ENCODE data around the gene FBXO34.

Gene FBXO34

GRCh38 chr14:55228261-55228660, 43.0 kb upstream of the FBXO34 start:
- no peak overlapping the region for H2AFZ ChIP-seq (ENCODE audit: low read depth, low read length, severe bottlenecking)
- H3K4me3 ChIP-seq (ENCODE audit: insufficient read depth, low read length, poor library complexity, severe bottlenecking) = no peak overlapping the region
- H3K36me3 ChIP-seq (ENCODE audit: low read length) = no peaks in the 10 kb centered on the region
- H3K27ac ChIP-seq (ENCODE audit: low read depth, low read length) = no peak overlapping the region
- no peaks in the 10 kb centered on the region for H3F3A ChIP-seq (ENCODE audit: insufficient read depth)
- H3K9me3 ChIP-seq (ENCODE audit: insufficient read depth, low read length) = peaks cover 7% of the 10 kb centered on the region; the same call in 1 of the 2 replicates
- no peaks in the 10 kb centered on the region for H3K79me2 ChIP-seq (ENCODE audit: insufficient read depth, low read length)
- no peaks in the 10 kb centered on the region for H4K20me1 ChIP-seq (ENCODE audit: low read depth, low read length)
- no peak overlapping the region for H3K9ac ChIP-seq (ENCODE audit: low read length)
- H3K4me2 ChIP-seq (ENCODE audit: low read depth, low read length, poor library complexity, severe bottlenecking) = no peak overlapping the region
- no peaks in the 10 kb centered on the region for H3K9me2 ChIP-seq (replicated peaks; ENCODE audit: insufficient read depth, low read length)
- H3K27me3 ChIP-seq (ENCODE audit: low read length) = no peaks in the 10 kb centered on the region
- TF ChIP-seq, protein P1, sequence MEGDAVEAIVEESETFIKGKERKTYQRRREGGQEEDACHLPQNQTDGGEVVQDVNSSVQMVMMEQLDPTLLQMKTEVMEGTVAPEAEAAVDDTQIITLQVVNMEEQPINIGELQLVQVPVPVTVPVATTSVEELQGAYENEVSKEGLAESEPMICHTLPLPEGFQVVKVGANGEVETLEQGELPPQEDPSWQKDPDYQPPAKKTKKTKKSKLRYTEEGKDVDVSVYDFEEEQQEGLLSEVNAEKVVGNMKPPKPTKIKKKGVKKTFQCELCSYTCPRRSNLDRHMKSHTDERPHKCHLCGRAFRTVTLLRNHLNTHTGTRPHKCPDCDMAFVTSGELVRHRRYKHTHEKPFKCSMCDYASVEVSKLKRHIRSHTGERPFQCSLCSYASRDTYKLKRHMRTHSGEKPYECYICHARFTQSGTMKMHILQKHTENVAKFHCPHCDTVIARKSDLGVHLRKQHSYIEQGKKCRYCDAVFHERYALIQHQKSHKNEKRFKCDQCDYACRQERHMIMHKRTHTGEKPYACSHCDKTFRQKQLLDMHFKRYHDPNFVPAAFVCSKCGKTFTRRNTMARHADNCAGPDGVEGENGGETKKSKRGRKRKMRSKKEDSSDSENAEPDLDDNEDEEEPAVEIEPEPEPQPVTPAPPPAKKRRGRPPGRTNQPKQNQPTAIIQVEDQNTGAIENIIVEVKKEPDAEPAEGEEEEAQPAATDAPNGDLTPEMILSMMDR (IDR thresholded peaks at IDR 0.05; ENCODE audit: insufficient read depth, low read length, poor library complexity, severe bottlenecking) = no peak
- TF ChIP-seq EZH2phosphoT487 (conservative IDR thresholded peaks at IDR 0.05; ENCODE audit: low read length) = no peak

DNA sequence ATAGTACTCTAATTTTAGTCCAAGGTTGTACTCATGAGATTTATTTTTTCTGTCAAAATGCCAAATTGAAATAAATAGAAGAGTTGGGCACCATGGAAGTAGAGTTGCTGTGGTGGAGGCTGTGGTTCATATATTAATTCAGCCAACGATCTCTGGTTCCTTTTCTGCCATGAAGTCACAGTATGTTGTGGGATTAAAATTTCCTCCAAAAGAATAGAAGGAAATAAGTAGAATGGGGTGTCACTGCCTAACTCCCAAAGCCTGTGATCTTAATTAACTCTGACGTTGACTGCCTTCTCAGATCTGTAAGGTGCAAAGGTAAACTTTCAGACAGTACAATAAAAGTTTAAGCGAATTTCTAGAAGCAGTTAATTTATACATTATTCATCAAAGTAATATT, 37.6 kb upstream of the FBXO34 start:
- Histone ChIP-seq H3K9ac (ENCODE audit: low read length) (no peak overlapping the region), H2AFZ (ENCODE audit: low read depth, low read length, severe bottlenecking) (no peak overlapping the region), H3K4me2 (ENCODE audit: low read depth, low read length, poor library complexity, severe bottlenecking) (no peak overlapping the region), H3K36me3 (ENCODE audit: low read length) (no peaks in the 10 kb centered on the region), H3K9me2 (replicated peaks; ENCODE audit: insufficient read depth, low read length) (no peaks in the 10 kb centered on the region), H3K4me3 (ENCODE audit: insufficient read depth, low read length, poor library complexity, severe bottlenecking) (no peak overlapping the region), H4K20me1 (ENCODE audit: low read depth, low read length) (no peaks in the 10 kb centered on the region), H3F3A (ENCODE audit: insufficient read depth) (no peaks in the 10 kb centered on the region), H3K9me3 (ENCODE audit: insufficient read depth, low read length) (no peaks in the 10 kb centered on the region), H3K27me3 (ENCODE audit: low read length) (no peaks in the 10 kb centered on the region), H3K79me2 (ENCODE audit: insufficient read depth, low read length) (no peaks in the 10 kb centered on the region), H3K27ac (ENCODE audit: low read depth, low read length) (no peak overlapping the region)
- TF ChIP-seq, protein P1 (IDR thresholded peaks at IDR 0.05; ENCODE audit: insufficient read depth, low read length, poor library complexity, severe bottlenecking) = no peak
- no peak for TF ChIP-seq EZH2phosphoT487 (conservative IDR thresholded peaks at IDR 0.05; ENCODE audit: low read length)

DNA sequence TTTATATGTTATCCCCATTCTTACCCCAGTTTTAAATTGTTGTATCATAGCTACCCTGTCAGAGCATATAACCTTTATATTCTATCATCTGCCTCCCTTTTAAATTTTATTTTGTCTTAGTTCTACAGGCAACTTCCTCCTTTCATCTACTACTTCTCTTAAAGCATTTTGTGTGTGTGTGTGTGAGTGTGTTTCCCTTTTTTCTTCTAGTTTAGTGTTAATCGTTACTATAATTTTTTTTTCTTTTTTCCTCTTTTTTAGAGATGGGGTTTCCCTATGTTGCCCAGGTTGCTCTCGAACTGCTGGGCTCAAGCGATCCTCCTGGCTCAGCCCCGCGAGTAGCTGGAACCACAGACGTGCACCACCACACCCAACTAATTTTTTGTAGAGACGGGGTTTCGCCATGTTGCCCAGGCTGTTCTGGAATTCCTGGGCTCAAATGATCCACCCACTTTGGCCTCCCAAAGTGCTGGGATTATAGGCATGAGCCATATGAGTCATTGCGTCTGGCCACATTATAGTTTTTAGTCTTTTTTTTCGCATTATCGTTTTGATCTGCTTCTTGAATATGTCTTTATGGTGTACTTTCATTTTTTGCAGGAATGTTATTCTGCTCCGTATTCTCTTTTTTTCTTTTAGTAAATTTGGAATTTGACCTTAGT, 33.1 kb upstream of the FBXO34 start:
- Histone ChIP-seq H4K20me1 (ENCODE audit: low read depth, low read length) (no peaks in the 10 kb centered on the region), H3K36me3 (ENCODE audit: low read length) (no peaks in the 10 kb centered on the region), H3K4me2 (ENCODE audit: low read depth, low read length, poor library complexity, severe bottlenecking) (no peak overlapping the region)

More for the DNA sequence above, 33.1 kb upstream of the FBXO34 start:
- no peaks in the 10 kb centered on the region for H3K79me2 ChIP-seq (ENCODE audit: insufficient read depth, low read length)
- no peaks in the 10 kb centered on the region for H3K27me3 ChIP-seq (ENCODE audit: low read length)
- no peak overlapping the region for H3K4me3 ChIP-seq (ENCODE audit: insufficient read depth, low read length, poor library complexity, severe bottlenecking)
- no peak overlapping the region for H2AFZ ChIP-seq (ENCODE audit: low read depth, low read length, severe bottlenecking)
- no peaks in the 10 kb centered on the region for H3K9me2 ChIP-seq (replicated peaks; ENCODE audit: insufficient read depth, low read length)
- no peaks in the 10 kb centered on the region for H3K9me3 ChIP-seq (ENCODE audit: insufficient read depth, low read length)
- no peak overlapping the region for H3K9ac ChIP-seq (ENCODE audit: low read length)
- TF ChIP-seq, protein P1 (IDR thresholded peaks at IDR 0.05; ENCODE audit: insufficient read depth, low read length, poor library complexity, severe bottlenecking) = no peak
- TF ChIP-seq EZH2phosphoT487 (conservative IDR thresholded peaks at IDR 0.05; ENCODE audit: low read length) = no peak
- H3F3A ChIP-seq (ENCODE audit: insufficient read depth) = no peaks in the 10 kb centered on the region
- H3K27ac ChIP-seq (ENCODE audit: low read depth, low read length) = no peak overlapping the region
